ENCODE data around the gene RIPOR2. TPM values are rescaled to one million over a fixed set of nuclear protein-coding genes. Genes with fewer than 3 reads are reported as not detected.

Gene RIPOR2
- total RNA-seq, 1 donor from 2014 or later = 1.1 TPM

- Mint-ChIP-seq H3K27me3 (ENCODE audit: unreplicated experiment) (no peaks in the 10 kb centered on the region), H3K36me3 (ENCODE audit: low read depth, unreplicated experiment) (no peaks in the 10 kb centered on the region), H3K4me3 (ENCODE audit: unreplicated experiment) (no peak overlapping the region), H3K27ac (ENCODE audit: unreplicated experiment) (no peak overlapping the region), H3K9me3 (ENCODE audit: unreplicated experiment) (no peaks in the 10 kb centered on the region), H3K4me1 (ENCODE audit: unreplicated experiment) (no peaks in the 10 kb centered on the region)
- TF ChIP-seq, protein P1, sequence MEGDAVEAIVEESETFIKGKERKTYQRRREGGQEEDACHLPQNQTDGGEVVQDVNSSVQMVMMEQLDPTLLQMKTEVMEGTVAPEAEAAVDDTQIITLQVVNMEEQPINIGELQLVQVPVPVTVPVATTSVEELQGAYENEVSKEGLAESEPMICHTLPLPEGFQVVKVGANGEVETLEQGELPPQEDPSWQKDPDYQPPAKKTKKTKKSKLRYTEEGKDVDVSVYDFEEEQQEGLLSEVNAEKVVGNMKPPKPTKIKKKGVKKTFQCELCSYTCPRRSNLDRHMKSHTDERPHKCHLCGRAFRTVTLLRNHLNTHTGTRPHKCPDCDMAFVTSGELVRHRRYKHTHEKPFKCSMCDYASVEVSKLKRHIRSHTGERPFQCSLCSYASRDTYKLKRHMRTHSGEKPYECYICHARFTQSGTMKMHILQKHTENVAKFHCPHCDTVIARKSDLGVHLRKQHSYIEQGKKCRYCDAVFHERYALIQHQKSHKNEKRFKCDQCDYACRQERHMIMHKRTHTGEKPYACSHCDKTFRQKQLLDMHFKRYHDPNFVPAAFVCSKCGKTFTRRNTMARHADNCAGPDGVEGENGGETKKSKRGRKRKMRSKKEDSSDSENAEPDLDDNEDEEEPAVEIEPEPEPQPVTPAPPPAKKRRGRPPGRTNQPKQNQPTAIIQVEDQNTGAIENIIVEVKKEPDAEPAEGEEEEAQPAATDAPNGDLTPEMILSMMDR (IDR thresholded peaks at IDR 0.05; ENCODE audit: unreplicated experiment) = no peak
- DNase-seq (ENCODE audit: low spot score) = no peak
Measured at GRCh38 chr6:24822696-24823095, 113.1 kb downstream of the RIPOR2 start.

DNA sequence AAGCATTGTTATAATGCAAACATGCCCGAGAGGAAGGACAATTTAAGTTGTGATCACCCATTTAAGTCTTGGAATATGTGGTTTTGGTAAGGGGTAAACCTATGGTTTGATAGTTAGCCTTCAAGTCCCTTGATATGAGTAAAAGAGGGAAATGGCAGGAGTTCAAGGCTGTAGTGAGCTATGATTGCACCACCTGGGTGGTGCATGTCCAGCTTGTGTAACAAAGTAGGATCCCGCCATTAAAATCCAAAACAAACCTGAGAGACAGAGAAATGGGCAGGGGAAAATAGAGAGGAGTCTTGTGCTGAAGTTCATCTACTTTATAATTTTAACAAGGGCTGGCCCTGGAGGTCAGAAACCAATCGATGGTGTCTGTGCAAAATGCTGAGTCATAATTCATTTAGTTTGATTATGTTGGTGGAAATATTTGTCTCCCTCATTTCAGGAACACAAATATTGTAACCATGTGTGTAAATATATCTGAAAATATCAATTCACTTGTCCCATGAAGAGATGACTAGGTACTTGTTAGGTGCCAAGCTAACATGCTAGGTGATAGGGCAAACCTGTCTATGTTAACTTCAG is 113.8 kb downstream of the RIPOR2 start:
- no peaks in the 10 kb centered on the region for H3K9me3 Mint-ChIP-seq (ENCODE audit: unreplicated experiment)
- no peaks in the 10 kb centered on the region for H3K36me3 Mint-ChIP-seq (ENCODE audit: low read depth, unreplicated experiment)
- H3K4me1 Mint-ChIP-seq (ENCODE audit: unreplicated experiment) = no peaks in the 10 kb centered on the region
- no peak for DNase-seq (ENCODE audit: low spot score)
- H3K4me3 Mint-ChIP-seq (ENCODE audit: unreplicated experiment) = no peak overlapping the region
- no peaks in the 10 kb centered on the region for H3K27me3 Mint-ChIP-seq (ENCODE audit: unreplicated experiment)
- no peak overlapping the region for H3K27ac Mint-ChIP-seq (ENCODE audit: unreplicated experiment)
- TF ChIP-seq, protein P1 (IDR thresholded peaks at IDR 0.05; ENCODE audit: unreplicated experiment) = no peak

DNA sequence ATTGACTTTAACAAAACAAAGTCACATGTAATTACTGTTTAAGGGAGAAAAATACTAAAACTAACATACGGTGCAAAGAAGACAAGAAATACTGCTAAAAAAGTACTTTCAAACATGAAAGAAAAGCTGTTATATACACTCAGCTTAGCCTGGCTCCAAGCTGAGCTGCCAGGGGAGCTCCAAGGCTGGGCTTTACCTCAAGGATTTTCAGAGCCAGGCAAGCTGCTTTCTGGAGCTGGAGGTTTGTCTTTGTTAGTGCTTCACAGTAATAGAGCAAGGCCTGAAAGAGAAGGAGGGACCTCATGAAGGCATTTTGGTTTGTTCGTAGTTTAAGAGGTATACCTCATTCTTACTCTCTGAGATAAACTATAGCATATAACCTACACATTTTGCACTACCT is 117.4 kb downstream of the RIPOR2 start:
- H3K4me3 Mint-ChIP-seq (ENCODE audit: unreplicated experiment) = no peak overlapping the region

GRCh38 chr6:24809728-24810127 is 126.0 kb downstream of the RIPOR2 start:
- Mint-ChIP-seq H3K27me3 (ENCODE audit: unreplicated experiment) (no peaks in the 10 kb centered on the region), H3K27ac (ENCODE audit: unreplicated experiment) (no peak overlapping the region), H3K4me3 (ENCODE audit: unreplicated experiment) (no peak overlapping the region), H3K9me3 (ENCODE audit: unreplicated experiment) (no peaks in the 10 kb centered on the region), H3K36me3 (ENCODE audit: low read depth, unreplicated experiment) (no peaks in the 10 kb centered on the region), H3K4me1 (ENCODE audit: unreplicated experiment) (no peaks in the 10 kb centered on the region)
- DNase-seq (ENCODE audit: low spot score) = no peak
- TF ChIP-seq, protein P1 (IDR thresholded peaks at IDR 0.05; ENCODE audit: unreplicated experiment) = no peak

More for the DNA sequence above, 117.4 kb downstream of the RIPOR2 start:
- Mint-ChIP-seq H3K27ac (ENCODE audit: unreplicated experiment) (no peak overlapping the region), H3K36me3 (ENCODE audit: low read depth, unreplicated experiment) (no peaks in the 10 kb centered on the region), H3K27me3 (ENCODE audit: unreplicated experiment) (no peaks in the 10 kb centered on the region), H3K4me1 (ENCODE audit: unreplicated experiment) (no peaks in the 10 kb centered on the region), H3K9me3 (ENCODE audit: unreplicated experiment) (no peaks in the 10 kb centered on the region)
- TF ChIP-seq, protein P1 (IDR thresholded peaks at IDR 0.05; ENCODE audit: unreplicated experiment) = no peak
- no peak for DNase-seq (ENCODE audit: low spot score)

DNA sequence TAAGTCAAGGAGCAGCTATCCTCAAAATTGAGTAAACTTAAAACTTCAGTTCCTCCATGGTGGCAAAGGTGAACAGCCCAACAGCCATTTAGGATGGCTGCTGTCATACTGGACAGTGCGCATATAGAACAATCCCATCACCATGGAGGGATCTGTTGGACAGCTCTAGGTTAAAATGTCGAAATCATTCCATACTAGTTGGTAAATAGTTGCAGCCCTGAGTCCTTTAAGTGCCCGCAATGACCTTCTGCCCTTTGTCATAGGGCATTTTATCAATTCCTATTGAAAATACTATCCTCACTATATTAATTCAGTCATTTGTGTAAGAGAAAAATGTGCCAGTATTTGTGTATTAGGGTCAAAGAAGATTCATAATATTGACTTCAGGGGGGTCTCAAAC is 128.2 kb downstream of the RIPOR2 start:
- no peaks in the 10 kb centered on the region for H3K27me3 Mint-ChIP-seq (ENCODE audit: unreplicated experiment)
- H3K9me3 Mint-ChIP-seq (ENCODE audit: unreplicated experiment) = no peaks in the 10 kb centered on the region

More for the DNA sequence above, 128.2 kb downstream of the RIPOR2 start:
- H3K36me3 Mint-ChIP-seq (ENCODE audit: low read depth, unreplicated experiment) = no peaks in the 10 kb centered on the region
- no peak overlapping the region for H3K4me3 Mint-ChIP-seq (ENCODE audit: unreplicated experiment)
- no peak overlapping the region for H3K27ac Mint-ChIP-seq (ENCODE audit: unreplicated experiment)
- TF ChIP-seq, protein P1 (IDR thresholded peaks at IDR 0.05; ENCODE audit: unreplicated experiment) = no peak
- no peak for DNase-seq (ENCODE audit: low spot score)
- no peaks in the 10 kb centered on the region for H3K4me1 Mint-ChIP-seq (ENCODE audit: unreplicated experiment)
